GM03348 (cell line): ENCODE measurements around the gene PRR13.
"Not testable (repeated sequence)": the region's sequence is repeated elsewhere in the genome, so short reads cannot be mapped to it uniquely, and the experiment has no call there.

ENCODE experiments used
- DNase-seq: peaks from one replicate; pipeline ENCODE4 v3.0.0; 2012; ENCODE audit warnings: low spot score

PRR13 gene

GRCh38 chr12:53439582-53439981 is 2.0 kb upstream of the PRR13 start:
- DNase-seq = not testable (repeated sequence)

- no peak for DNase-seq
Measured at GRCh38 chr12:53443955-53444354, 2.4 kb downstream of the PRR13 start.

DNA sequence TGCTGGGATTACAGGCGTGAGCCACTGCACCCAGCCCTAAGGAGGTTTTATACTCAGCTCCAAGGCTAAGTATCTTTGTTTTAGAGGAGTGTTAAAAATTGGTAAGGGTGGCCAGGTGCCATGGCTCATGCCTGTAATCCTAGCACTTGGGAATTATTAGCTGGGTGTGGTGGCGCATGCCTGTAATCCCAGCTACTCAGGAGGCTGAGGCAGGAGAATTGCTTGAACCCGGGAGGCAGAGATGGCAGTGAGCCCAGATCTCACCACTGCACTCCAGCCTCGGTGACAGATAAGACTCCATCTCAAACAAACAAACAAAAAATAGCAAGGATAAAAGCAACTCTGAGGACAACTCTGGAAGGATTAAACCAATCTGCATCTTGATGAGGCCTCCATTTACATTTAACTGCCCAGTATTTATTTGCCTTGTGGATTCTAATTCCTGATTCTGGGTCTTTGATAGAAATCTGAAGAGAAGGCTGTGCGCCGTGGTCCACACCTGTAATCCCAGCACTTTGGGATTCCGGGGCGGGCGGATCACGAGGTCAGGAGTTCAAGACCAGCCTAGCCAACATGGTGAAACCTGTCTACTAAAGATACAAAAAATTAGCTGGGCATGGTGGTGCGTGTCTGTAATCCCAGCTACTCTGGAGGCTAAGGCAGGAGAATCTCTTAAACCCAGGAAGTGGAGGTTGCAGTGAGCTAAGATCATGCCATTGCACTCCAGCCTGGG is 3.2 kb downstream of the PRR13 start:
- not testable (repeated sequence) for DNase-seq

GRCh38 chr12:53450936-53451335 is 9.4 kb downstream of the PRR13 start:
- no peak for DNase-seq

DNA sequence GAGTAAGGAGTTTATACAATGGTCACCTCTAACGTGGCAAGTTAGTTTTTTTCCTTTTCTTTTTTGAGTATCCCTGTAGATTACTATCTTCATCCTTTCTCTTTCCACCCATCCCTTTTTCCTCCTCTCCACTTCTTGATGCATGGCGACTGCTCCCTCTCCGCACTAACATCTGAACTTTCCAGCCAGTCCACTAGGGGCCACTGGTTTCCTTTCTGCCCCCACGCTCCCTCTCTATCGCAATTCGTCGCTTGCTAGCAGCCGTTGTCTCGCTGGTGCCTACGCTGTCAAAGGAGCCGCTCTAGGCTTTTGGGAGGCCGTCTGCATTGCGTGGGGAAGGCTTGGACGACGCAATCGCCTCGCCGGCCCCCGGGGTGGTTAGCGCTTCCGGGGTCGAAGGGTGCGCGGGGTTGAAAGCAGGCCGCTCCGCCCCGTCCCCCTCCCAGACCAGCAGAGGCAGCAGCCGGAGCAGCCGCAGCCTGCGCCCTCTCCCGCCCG is 10.2 kb downstream of the PRR13 start, which contains the start of gene PCBP2:
PCBP2 (plus strand) TSS at position 442 of the 498 bp plus-strand sequence. CDS start 2,699 bp downstream, outside the sequence.
- peak; percentile 98 for DNase-seq

DNA sequence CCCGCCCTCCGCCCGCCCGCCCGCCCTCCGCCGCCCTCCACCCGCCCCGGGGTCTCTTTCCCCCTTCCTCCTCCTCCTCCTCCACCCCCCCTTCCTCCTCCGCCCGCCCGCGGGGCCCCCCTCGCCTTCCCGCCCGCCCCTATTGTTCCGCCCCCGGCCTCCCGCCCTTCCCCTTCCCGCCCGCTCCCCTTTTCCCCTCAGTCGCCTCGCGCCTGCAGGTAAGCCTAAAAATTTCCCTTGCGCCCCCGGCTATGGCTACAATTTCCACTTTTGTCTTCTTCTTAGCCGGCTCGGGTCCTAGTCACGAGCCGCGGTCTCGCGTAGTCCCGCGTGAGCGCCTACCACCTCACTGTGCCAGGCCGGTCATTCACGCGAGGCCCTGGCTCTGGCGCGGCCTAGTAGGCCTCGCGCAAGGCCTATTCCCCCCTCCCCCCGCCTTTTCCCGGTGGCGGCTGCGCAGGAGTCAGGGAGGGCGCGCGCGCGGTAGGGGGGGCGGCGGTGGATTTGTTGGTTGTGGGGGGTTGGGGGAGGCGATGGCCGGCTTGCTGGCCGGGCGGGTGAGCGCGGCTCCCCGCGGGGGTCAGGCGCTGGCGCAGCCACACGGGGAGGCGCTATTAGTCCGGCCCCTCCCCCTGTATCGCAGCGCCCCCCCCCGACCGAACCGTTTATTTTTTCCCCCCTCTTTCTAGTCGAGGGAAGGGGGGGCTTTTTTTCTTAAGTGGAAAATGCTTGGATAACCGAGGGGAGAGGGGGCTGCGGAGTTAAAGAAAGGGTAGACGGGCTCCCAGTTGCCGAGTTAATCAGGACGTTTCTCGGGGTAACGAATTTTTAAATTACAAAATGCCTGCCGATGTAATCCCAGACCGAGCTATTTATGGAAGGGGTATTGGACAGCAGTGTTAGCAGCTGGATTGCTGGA is 10.9 kb downstream of the PRR13 start:
- peak; percentile 93 for DNase-seq

DNA sequence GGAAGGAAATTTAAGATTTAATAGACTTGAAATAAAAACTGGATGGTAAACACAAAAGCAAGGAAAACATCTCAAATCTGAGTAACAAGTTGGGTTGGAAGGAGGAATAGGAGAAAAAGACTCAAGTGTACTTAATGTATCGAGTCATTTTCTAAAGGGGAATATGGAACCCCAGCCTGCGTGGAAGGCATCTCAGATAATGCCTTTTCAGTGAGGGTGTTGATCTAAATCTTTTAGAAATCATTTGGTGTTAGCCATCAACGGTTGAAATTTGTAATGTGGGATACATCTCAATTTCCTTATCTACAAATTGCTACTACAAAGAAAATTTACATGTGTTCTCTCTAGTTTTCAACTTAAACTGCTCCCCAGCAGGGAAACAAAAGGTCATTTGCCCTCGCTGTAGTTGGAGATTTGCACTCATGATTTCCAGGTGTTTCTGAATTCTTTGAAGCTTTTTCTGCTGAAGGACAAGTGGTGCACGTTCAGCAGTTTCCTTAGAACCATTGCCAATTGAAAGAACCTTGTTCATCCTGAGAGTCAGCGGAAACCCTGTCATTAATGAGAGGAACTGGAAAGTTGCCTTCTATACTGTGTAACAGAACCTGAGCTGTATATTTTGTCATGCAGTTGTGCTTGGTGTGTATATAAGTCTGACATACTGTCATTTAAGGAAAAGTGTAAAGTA is 12.6 kb downstream of the PRR13 start:
- DNase-seq = no peak

DNA sequence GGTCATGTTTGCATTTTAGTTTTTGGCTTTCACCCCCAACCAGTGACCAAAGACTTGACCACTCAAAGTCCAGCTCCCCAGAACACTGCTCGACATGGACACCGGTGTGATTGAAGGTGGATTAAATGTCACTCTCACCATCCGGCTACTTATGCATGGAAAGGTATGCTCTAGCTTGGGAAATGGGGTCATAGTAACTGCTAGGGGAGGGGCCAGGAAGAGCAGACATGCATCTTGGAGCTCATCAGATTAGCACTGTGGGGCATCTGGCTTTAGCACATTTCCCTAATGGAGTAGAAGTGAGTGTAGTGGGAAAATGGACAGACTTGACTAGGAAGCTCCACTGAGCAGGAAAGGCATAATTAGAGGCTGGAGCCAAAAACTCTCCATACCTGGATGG is 13.2 kb downstream of the PRR13 start:
- DNase-seq = no peak

DNA sequence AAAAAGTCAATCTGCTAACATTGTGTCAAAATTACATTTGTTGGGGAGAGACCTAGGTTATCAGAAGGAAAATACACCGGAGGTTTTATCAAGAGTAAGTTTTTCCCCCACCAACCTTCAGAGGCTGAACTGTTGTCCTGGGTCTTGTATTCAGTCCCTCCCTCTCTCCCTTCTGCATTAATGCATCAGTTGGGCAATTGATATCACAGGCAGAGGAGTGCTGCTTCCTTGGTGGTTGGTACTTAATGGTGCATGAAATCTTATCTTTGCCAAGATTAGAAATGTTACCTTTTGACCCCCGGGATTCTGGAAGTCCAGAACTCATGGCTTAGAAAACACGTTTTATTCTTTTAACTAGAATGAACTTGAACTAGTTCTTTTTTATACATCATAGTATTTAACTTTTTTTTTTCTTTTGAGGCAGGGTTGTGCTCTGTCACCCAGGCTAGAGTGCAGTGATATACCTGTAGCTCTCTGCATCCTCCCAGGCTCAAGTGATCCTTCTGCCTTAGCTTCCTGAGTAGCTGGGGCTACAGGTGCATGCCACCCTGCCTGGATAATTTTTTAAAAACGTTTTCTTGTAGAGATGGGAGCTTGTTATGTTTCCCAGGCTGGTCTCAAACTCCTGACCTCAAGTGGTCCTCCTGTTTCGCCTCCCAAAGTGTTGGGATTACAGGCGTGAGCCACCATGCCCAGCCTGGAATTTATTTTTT is 15.3 kb downstream of the PRR13 start:
- DNase-seq = no peak

- no peak for DNase-seq
Measured at GRCh38 chr12:53459097-53459496, 17.6 kb downstream of the PRR13 start.

- no peak for DNase-seq
Measured at GRCh38 chr12:53461059-53461458, 19.5 kb downstream of the PRR13 start.

DNA sequence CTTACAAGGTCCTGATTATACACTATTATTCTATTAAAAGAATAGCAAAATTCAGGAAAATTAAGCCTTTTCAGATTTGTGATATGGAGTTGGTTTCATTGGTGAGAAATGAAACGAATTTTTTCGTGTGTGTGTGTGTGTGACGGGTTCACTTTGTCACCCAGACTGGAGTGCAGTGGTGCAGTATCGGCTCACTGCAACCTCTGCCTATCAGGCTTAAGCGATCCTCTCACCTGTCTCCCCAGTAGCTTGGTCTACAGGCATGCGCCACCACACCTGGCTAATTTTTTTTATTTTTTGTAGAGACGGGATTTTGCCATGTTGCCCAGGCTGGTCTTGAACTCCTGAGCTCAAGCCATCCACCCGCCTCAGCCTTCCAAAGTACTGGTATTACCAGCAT is 20.1 kb downstream of the PRR13 start:
- DNase-seq = no peak

- no peak for DNase-seq
Measured at GRCh38 chr12:53462935-53463334, 21.4 kb downstream of the PRR13 start.

DNA sequence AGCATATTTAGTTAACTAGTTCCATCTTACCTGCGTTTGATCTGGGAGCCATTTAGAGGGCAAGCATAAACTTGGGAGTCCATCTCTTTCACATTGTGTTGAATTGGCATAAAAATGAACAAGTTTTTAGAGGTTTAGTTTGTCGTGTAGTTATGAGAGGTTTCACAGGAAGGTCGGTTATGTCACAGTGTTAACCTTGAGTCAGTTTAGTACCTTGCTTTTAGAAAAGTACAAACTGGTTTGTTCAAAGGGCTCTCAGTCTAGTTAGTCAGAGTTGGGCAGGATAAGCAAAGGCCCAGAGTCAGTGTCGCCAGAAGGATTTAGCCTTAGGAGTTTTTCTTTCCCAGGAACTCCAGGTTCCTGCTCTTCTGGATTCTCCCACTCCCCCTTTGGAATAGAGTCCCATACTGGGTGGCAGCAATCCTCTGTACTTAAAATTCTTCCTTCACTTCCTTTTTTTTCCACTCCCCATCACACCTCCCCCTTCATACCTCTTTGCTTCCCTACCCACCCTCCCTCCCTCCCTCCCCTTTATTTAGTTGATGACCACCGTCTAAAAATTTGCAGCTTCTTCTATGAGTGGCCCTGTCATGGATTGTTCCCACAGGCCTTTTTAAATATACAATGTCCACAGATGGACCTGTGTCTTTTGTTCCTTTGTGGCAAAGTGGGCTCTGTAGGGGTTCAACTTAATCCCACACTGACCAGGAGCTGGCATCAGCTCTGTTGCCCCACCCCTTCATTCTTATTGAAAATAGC is 22.4 kb downstream of the PRR13 start:
- no peak for DNase-seq

GRCh38 chr12:53464685-53465418 is 23.3 kb downstream of the PRR13 start:
- no peak for DNase-seq

- no peak for DNase-seq
Measured at GRCh38 chr12:53465679-53466078, 24.1 kb downstream of the PRR13 start.

GRCh38 chr12:53466640-53467039 is 25.1 kb downstream of the PRR13 start:
- DNase-seq = no peak

- DNase-seq = no peak
Measured at GRCh38 chr12:53467082-53467481, 25.5 kb downstream of the PRR13 start.

DNA sequence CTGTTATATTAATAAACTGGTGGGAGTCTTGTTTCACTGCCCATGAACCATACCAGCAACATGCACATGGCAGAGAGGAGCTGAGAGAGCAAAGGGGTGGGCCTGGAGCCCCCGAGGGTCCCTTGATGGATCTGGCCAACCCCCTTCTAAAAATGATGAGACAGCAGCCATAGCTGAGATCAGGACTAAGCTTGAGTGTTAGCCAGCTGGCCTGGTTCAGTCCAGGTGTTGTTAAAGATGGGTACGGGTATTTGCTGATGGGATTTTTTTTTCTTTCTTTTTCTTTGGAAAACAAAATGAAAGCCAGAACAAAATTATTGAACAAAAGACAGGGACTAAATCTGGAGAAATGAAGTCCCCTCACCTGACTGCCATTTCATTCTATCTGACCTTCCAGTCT is 26.3 kb downstream of the PRR13 start:
- DNase-seq = no peak

GRCh38 chr12:53468282-53468681 is 26.7 kb downstream of the PRR13 start:
- no peak for DNase-seq
